HG02798 (cell line): ENCODE data around the gene BTF3L4.
"Not testable (repeated sequence)": the region's sequence is repeated elsewhere in the genome, so short reads cannot be mapped to it uniquely, and the experiment has no call there.

Experiments
- ATAC-seq: cut with Tn5 transposase; IDR thresholded peaks from one replicate; pipeline ENCODE4 v1.9.1; 2021; ENCODE audit warnings: mild to moderate bottlenecking; ENCODE audit not compliant: unreplicated experiment, poor library complexity

Gene BTF3L4

GRCh38 chr1:52055066-52055865, 829 bp upstream of the BTF3L4 start, which contains the start of gene TXNDC12:
TSS of gene TXNDC12 (minus strand) at chr1:52055191. CDS start at chr1:52055096, 95 bp downstream.
- peak; percentile 52 for ATAC-seq

DNA sequence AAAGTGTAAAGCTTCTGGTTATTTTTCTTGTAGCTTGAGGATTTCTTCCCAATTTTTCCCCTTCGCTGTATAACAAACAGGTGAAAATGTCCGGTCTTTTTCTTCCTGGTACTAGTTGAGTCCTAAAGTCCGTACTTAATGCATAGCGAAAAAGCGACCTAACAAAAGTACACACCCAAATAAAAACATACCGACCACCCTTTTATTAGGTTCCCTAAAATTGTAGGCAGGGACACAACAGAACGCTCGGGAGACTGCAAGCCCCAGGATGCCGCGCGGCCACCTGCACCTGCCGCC, 281 bp upstream of the BTF3L4 start:
- ATAC-seq, result no peak

DNA sequence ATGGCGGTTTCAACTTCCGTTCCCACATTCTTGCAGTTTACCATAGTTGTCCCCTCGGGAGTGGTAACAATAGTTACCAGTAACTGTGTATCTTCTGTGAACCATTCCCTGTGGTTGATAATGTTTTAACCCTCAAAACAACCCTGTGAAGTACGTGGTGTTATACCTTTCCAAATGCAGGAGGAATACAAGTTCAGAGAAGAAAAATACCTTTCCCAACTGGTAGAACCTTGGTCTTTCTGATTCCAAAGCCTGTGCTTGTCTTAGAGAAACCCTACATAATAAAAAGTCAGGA, 789 bp downstream of the BTF3L4 start:
- ATAC-seq, result peak; percentile 39

DNA sequence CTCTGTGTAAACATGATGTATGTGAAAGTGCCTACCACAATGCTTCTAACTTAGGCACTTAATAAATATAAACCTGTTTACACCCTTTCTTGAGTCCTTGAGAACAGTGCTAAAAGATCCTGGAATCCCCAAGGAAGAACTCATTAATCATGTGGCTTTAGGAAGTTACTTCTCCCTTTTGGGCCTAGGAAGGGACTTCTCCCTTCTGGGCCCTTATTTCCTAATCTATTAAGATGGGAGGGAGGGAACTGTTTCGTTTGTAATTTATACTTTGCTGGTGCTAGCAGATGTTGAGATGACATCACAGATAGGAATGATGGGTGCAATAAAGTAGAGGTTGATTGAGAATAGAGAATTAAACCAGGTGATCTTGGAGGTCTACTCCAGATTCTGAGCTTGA, 1.2 kb downstream of the BTF3L4 start:
- no peak for ATAC-seq

DNA sequence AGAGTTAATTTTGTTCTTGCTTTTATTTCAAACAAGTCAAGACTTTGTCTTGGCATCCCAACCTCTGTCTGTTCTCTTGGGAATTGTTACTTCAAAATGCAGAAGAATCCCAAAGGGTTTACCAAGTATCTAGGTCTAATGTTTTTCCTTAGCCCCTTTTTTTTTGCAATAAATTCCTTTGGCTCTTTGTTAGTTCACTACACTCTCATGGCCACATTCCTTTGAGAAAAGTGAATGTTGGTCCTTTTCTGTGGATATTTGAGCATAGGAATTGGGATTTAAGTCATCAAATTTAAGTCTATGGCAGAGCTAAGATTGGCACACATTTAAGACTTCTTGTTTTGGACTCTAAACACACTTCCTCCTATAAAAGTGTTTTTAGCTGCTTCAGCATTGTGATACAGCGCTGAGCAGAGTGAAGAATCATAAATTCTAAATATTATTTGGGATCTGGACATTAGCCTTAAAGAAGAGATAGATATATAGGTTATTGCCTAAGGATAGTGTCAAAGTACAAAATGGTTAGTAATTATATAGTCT, 1.9 kb downstream of the BTF3L4 start:
- no peak for ATAC-seq

GRCh38 chr1:52059321-52059720, 3.2 kb downstream of the BTF3L4 start:
- no peak for ATAC-seq

DNA sequence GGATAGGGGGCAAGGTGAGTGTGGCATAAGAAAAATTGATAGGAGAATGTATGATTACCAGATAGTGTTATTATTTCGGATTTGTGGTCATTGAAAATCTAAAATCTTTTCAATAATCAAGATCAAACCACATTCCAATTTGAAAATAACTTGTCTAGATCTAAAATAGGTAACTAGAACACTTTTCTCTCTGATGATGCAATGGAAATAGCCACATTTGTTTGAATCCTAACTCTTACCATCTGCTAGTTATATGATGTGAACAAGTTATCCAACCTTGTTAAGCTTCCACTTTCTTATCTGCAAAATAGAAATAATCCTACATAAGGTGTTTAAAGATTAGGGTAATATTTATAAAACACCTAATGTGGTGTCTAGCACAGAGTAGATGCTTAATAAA, 3.8 kb downstream of the BTF3L4 start:
- ATAC-seq, result no peak

DNA sequence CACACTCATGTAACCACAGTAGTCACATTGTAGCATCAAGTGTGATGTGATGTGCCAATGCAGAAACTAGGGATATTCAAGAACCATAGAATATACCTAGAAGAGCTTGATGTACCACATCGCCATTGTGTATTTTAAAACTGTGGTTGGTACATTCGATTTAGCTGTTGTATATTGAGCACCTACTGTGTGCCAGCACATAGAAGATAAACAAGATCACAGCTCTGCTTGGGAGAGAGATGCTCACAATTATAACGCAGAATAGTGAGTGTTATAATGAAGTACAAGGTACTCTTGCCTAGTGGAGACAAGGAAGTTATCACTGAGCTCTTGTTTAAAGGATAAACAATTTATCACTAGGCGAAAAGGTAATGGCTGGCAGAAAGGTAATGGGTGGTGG, 4.7 kb downstream of the BTF3L4 start:
- no peak for ATAC-seq

- ATAC-seq, result no peak
Observed at GRCh38 chr1:52063192-52063591, 7.1 kb downstream of the BTF3L4 start.

DNA sequence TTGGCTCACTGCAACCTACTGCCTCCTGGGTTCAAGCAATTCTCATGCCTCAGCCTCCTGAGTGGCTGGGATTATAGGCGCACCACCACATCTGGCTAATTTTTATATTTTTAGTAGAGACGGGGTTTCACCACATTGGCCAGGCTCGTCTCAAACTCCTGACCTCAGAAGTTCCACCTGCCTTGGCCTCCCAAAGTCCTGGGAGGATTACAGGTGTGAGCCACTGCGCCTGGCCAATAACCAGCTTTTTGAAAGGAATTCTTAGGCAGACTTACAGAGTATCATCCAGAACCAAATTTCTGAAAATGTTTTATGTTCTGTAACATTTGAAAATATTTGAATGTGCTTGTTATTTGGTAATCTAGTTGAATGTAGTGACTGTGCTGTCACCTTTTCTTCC, 14.6 kb downstream of the BTF3L4 start:
- no peak for ATAC-seq

DNA sequence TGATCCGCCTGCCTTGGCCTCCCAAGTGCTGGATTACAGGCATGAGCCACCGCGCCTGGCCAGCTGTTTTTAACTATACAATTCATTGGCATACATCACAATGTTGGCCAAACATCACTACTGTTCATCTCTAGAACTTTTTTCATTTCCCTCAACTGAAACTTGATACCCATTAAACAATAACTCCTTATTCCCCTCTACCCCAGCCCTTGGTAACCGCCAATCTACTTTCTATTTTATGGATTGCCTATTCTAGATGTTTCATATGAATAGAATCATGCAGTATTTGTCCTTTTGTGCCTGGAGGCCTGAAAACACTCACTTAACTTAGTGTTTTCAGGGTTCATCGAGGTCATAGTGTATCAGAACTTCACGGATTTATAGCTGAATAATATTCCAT, 16.2 kb downstream of the BTF3L4 start:
- ATAC-seq, result no peak

- not testable (repeated sequence) for ATAC-seq
Observed at GRCh38 chr1:52077277-52077676, 21.2 kb downstream of the BTF3L4 start.

DNA sequence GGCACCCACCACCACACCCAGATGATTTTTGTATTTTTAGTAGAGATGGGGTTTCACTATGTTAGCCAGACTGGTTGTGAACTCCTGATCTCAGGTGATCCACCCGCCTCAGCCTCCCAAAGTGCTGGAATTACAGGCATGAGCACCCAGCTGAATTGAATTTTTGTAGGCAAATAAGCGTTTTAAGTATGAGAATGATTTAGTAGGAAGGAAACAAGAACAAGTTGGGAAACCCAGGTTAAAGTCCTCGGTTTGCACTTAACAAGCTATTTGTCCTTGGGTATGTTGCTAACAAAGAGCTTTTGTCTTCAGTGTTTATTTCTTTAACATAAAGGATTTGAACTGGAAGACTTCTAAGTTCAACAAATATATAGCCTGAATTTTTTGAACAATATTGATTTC, 23.9 kb downstream of the BTF3L4 start:
- ATAC-seq, result no peak

DNA sequence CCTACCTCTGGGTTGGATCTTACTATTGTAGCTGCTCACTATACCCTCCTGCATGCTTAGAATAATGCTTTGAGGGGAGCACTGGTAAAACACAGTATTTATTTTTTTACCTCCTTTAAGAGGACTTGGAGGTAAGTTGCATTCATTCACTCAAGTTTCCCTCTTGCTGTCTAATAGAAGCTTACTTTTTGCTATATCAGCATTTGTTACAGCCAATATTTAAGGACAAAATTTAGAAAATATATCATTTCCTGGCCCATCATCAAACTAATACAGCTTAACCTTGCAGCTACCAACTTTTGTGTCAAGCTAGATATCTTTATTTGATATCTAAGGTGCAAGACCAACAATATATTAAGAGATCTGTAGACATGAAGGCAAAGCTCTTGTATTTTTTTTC, 31.8 kb downstream of the BTF3L4 start:
- not testable (repeated sequence) for ATAC-seq

GRCh38 chr1:52094300-52094699, 38.2 kb downstream of the BTF3L4 start:
- ATAC-seq, result not testable (repeated sequence)

GRCh38 chr1:52096216-52096615, 40.1 kb downstream of the BTF3L4 start:
- no peak for ATAC-seq

GRCh38 chr1:52098139-52098871, 42.2 kb downstream of the BTF3L4 start:
- no peak for ATAC-seq

- ATAC-seq, result no peak
Observed at GRCh38 chr1:52102336-52103013, 46.4 kb downstream of the BTF3L4 start.

- ATAC-seq, result no peak
Observed at GRCh38 chr1:52111492-52111891, 55.4 kb downstream of the BTF3L4 start.

GRCh38 chr1:52112489-52112888, 56.4 kb downstream of the BTF3L4 start:
- ATAC-seq, result no peak
